Cerebellar cortex (tissue), 1 donor: ENCODE data around the gene ORC5.
"Not testable (repeated sequence)": the region's sequence is repeated elsewhere in the genome, so short reads cannot be mapped to it uniquely, and the experiment has no call there.

Experiments
- DNase-seq: peaks from one replicate; pipeline ENCODE4 v3.0.0-alpha.2; 2015; ENCODE audit warnings: low spot score

ORC5 gene

GRCh38 chr7:104185346-104185745 is 22.5 kb downstream of the ORC5 start:
- no peak for DNase-seq

- no peak for DNase-seq
These were observed 28.6 kb downstream of the ORC5 start for GRCh38 chr7:104179178-104179577.

- not testable (repeated sequence) for DNase-seq
These were observed 30.2 kb downstream of the ORC5 start for GRCh38 chr7:104177565-104178083.

- no peak for DNase-seq
These were observed 31.5 kb downstream of the ORC5 start for GRCh38 chr7:104176332-104176731.

- DNase-seq: no peak
These were observed 32.3 kb downstream of the ORC5 start for GRCh38 chr7:104175361-104175984.

DNA sequence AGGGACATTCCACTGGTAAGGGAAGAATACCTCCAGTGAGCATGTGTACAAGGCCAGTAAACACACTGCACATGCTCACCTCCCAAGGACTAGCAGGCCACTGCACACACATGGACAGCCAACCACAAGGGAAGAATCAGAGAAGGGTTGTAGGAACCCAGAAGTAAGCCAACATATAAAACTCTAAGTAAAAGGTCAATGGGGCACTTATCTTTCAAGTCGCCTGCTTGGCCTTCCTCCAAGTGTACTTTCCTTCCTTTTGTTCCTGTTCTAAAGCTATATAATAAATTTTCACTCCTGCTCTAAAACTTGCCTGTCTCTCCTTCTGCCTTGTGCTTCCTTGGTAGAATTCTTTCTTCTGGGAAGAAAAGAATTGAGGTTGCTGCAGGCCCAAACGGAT is 33.0 kb downstream of the ORC5 start:
- no peak for DNase-seq

DNA sequence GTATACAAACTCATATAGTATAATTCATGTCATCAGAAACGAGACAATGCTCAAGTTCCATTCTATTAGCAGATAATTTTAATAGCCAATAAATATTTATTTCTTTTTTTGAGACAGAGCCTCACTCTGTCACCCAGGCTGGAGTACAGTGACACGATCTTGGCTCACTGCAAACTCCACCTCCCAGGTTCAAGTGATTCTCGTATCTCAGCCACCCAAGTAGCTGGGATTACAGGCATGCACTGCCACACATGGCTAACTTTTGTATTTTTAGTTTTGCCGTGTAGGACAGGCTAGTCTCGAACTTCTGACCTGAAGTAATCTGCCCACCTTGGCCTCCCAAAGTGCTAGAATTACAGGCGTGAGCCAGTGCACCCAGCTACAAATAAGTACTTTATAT is 45.7 kb downstream of the ORC5 start:
- DNase-seq: no peak

GRCh38 chr7:104161244-104161643 is 46.6 kb downstream of the ORC5 start:
- no peak for DNase-seq

- DNase-seq: peak; percentile 75
These were observed 47.4 kb downstream of the ORC5 start for GRCh38 chr7:104160375-104160774.

DNA sequence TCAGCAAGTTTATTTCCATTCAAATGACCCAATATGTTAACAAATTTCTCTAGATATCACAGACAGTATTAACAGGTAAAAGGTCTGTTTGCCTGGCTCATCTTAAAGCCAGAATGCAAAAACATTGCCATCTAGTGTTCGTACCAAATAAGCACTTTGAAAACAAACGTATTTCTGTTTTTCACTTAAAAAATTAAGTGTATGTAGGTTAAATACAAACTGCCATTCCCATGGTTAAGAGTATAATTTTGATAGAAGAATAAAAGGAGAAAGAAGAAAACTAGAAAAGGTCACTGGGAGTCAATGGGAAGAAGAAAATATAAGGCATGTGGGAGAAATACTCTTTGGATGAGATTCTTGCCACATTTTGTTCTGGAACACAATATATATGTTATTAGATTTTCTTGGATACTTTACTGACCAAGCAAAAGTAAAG is 51.0 kb downstream of the ORC5 start:
- DNase-seq: peak; percentile 82

DNA sequence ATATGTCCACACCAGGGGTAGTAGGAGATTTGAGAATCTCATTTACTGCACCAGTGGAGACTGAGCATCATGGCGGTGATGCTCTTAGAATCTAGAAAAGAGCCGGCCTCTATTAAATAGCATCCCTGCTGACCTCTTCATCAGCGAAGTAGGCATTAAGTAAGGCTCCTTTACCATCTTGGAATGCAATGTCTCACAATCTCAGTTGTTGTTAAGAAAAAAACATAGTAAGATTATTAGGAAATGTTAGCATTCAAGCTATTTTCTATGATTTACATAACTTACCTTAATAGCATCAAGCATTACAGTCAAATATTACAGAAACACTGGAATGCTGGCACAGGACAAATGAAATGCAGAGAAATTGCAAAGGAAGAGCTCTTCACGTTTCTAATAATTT is 54.5 kb downstream of the ORC5 start:
- peak; percentile 55 for DNase-seq

DNA sequence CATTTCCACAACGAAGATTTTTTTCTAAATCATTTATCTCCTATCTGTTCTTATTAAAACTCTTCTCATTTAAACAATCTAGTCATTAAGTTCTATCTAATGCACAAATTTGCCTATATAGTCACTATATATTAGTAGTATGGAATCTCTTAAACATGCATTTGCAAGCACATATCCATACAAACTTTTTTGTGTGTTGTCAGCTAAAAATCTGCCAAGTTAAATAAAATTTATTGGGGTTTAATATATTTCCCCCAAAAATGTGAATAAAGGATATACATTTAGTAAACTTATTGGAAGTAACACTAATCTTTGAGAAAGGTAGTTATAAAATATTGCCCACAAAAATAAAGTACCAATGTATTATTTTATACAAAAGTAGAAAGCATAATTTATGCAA is 55.3 kb downstream of the ORC5 start:
- DNase-seq: no peak

GRCh38 chr7:104150470-104150869 is 57.3 kb downstream of the ORC5 start:
- no peak for DNase-seq

DNA sequence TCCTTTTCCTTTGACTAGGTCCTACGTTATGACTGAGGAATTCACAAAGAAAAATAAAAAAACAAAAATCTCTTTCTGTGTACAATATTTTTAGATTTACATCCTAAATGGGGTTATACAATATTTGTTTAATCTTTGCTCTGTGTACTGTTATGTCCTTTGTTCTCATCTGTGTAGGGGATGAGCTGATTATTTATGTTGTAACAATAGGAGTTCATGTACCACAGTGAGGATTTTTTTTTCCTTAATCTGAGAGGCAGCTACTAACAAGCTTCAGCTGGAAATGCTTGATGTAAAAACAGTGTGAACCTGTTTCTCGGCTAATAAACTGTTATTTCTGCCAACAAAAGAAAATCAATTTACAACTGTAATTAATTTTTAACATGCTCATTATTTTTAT is 58.0 kb downstream of the ORC5 start:
- peak; percentile 55 for DNase-seq

DNA sequence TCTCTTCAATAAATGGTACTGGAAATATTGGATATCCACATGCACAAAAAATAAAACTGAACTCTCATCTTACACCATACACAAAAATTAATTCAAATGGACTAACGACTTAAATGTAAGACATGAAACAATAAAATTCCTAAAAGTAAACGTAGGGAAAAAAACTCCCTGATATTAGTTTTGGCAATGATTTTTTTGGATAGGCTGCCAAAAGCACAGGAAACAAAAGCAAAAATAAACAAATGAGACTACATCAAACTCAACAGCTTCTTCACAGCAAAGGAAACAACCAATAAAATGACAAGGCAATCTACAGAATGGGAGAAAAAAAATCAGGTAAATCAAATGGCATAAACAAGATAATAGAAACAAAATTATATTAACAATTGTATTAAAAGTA is 65.7 kb downstream of the ORC5 start:
- DNase-seq: no peak

- no peak for DNase-seq
These were observed 69.8 kb downstream of the ORC5 start for GRCh38 chr7:104137971-104138370.

DNA sequence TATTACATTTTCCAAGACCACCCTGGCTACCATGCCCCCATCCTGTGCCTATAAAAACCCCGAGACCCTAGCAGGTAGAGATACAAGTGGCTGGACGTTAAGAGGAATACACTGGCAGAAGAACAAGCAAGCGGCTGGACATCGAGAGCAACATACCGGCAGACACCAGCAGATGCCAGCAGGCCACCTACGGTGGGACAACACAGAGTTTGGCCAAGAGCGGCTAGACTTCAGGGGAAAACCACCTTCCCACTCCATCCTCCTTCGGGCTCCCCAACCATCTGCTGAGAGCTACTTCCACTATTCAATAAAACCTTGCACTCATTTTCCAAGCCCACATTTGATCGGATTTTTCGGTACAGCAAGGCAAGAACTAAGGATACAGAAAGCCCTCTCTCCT is 70.3 kb downstream of the ORC5 start:
- DNase-seq: peak; percentile 93

DNA sequence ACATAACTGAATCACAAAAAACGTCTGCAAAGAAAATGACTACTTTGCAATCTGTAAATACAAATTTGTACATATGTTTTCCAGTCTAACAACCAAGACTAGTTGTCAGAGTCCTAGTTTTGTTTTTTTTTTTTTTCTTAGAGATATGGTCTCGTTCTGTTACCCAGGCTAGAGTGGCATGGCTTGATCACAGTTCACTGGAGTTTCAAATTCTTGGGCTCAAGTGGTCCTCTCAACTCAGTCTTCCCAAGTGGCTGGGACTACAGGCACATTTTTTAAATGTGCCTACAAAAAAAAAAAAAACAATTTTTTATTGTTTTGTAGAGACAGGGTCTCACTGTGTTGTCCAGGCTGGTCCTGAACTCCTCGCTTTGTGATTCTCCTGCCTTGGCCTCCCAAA is 70.8 kb downstream of the ORC5 start:
- no peak for DNase-seq

DNA sequence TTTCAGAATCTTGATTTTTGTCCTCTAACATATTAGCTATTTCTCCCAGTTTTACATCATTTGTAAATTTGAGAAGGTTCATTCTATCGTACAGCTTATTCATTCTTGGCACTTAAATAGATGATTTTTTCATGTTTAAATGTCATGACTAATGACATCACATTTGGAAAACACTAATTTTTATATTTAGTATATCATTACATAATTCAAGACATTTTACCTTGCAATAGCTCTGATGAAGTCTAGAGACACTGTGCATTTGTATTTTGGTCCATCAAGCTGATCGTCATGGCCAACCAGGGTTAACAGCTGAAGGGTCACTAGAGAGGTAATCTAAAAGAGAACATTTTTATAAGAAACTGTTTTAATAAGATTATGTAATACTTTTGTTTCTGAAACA is 71.3 kb downstream of the ORC5 start:
- DNase-seq: peak; percentile 76

DNA sequence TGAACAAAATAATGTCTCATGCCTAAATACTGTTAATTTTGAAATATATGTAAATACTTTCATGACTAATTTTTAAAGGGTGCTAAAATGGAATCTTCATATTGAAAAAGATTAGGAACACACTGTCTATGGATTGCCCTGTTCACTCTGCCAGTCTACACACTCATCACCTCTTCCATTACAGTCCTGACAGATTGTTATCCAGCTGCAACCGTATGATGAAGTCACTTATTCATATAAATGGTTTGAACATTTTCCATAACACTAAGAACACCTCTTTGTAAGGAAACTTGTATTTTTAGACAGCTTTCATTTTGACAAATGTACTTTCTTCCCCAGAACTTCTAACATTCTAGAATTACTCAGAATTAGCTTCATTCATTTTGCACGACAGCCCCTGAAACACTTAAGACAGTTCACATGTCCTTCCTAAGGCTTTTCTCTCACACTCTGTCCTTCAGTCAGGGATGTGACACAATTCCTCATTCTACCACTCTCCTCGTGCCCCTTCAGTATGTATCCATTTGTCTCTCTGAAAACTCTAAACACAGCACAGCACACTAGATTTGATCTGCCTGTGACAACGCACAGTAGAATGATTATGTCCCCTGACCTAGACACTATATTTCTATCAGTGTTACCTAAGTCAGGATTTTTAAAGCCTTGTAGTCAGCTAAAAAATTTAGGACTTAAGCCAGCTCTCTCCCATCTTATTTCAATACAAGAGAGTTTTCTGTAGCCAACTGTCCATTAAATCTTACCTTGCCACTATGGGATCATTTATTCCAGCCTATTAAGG is 71.9 kb downstream of the ORC5 start:
- no peak for DNase-seq

- DNase-seq: no peak
These were observed 74.6 kb downstream of the ORC5 start for GRCh38 chr7:104133238-104133637.

- DNase-seq: no peak
These were observed 77.1 kb downstream of the ORC5 start for GRCh38 chr7:104130726-104131125.

- DNase-seq: peak; percentile 31
These were observed 80.6 kb downstream of the ORC5 start for GRCh38 chr7:104127204-104127603.
